GM21515 (cell line): ENCODE results near the gene AHNAK.

Source experiments
- ATAC-seq: cut with Tn5 transposase; IDR thresholded peaks from one replicate; pipeline ENCODE4 v1.9.1; 2021; ENCODE audit not compliant: unreplicated experiment

AHNAK gene

GRCh38 chr11:62443390-62444235 is 103.0 kb downstream of the AHNAK start:
- no peak for ATAC-seq

GRCh38 chr11:62439785-62440602 is 106.6 kb downstream of the AHNAK start:
- no peak for ATAC-seq

GRCh38 chr11:62438641-62439040 is 108.0 kb downstream of the AHNAK start:
- ATAC-seq = no peak

GRCh38 chr11:62437616-62438015 is 109.0 kb downstream of the AHNAK start:
- no peak for ATAC-seq

- ATAC-seq = no peak
Observed at GRCh38 chr11:62435846-62436660, 110.6 kb downstream of the AHNAK start.

GRCh38 chr11:62433904-62434276 is 112.7 kb downstream of the AHNAK start:
- no peak for ATAC-seq

GRCh38 chr11:62433141-62433903 is 113.3 kb downstream of the AHNAK start:
- no peak for ATAC-seq

GRCh38 chr11:62432695-62433094 is 113.9 kb downstream of the AHNAK start:
- no peak for ATAC-seq

- ATAC-seq = no peak
Observed at GRCh38 chr11:62431171-62431901, 115.3 kb downstream of the AHNAK start.

GRCh38 chr11:62430425-62430824 is 116.2 kb downstream of the AHNAK start:
- ATAC-seq = no peak

- no peak for ATAC-seq
Observed at GRCh38 chr11:62428871-62429560, 117.6 kb downstream of the AHNAK start.

- ATAC-seq = no peak
Observed at GRCh38 chr11:62427630-62428233, 118.9 kb downstream of the AHNAK start.

GRCh38 chr11:62423012-62423411 is 123.6 kb downstream of the AHNAK start:
- no peak for ATAC-seq

- no peak for ATAC-seq
Observed at GRCh38 chr11:62421996-62422395, 124.6 kb downstream of the AHNAK start.

- ATAC-seq = no peak
Observed at GRCh38 chr11:62420882-62421281, 125.7 kb downstream of the AHNAK start.

- ATAC-seq = no peak
Observed at GRCh38 chr11:62419943-62420342, 126.7 kb downstream of the AHNAK start.

- ATAC-seq = no peak
Observed at GRCh38 chr11:62419314-62419929, 127.2 kb downstream of the AHNAK start.

GRCh38 chr11:62418733-62419132 is 127.9 kb downstream of the AHNAK start, which contains the start of gene SCGB1A1:
TSS of gene SCGB1A1 (plus strand) at chr11:62419033. CDS start at chr11:62419096, 63 bp downstream.
- no peak for ATAC-seq
